Posterior vena cava (tissue), 2 donors: ENCODE results near the gene PRR5. TPM values are rescaled to one million over a fixed set of nuclear protein-coding genes. Genes with fewer than 3 reads are reported as not detected.
A peak's percentile ranks its signal among the peaks of the same experiment; 100 is the strongest.

Source experiments
- DNase-seq: peaks from one replicate; pipeline ENCODE4 v3.0.0-alpha.2; 2020; ENCODE audit warnings: low spot score
- intact Hi-C, 2 donors: fragments of 100-400 bp; cut with DNase I; formaldehyde crosslinking; loops; one replicate each; pipeline versions ENCODE4 v1.14.1 to v1.14.2; 2022 to 2023
- total RNA-seq, 2 donors: library from RNA; stranded (reverse); fragmentation: NEBNext Ultra II Directional; extraction: Animal tissue kit (Norgen Biotek cat#: 25700); gene quantifications; one replicate each; pipeline ENCODE4 v1.2.1, GENCODE V29; 2021
- donor health status: DM: yes; HTN: yes; CAD: no.
- donor health status: DM: yes; HTN: yes; CAD: no.

The PRR5 gene
- total RNA-seq, 2 donors from 2014 or later = 8.8 to 11.8 TPM

GRCh38 chr22:44686873-44687600, 15.0 kb upstream of the PRR5 start:
- intact Hi-C loops = no loop called here
- DNase-seq = no peak

GRCh38 chr22:44689173-44689572, 12.8 kb upstream of the PRR5 start:
- intact Hi-C loops = no loop called here
- DNase-seq = no peak

GRCh38 chr22:44689915-44690524, 12.0 kb upstream of the PRR5 start:
- no peak for DNase-seq
- intact Hi-C loops = no loop called here

GRCh38 chr22:44691796-44692661, 10.0 kb upstream of the PRR5 start:
- DNase-seq = no peak
- intact Hi-C loops = no loop called here

GRCh38 chr22:44692662-44693007, 9.4 kb upstream of the PRR5 start:
- intact Hi-C loops = no loop called here
- DNase-seq = no peak

GRCh38 chr22:44693145-44693544, 8.9 kb upstream of the PRR5 start:
- no peak for DNase-seq
- intact Hi-C loops = no loop called here

- no peak for DNase-seq
- intact Hi-C loops = no loop called here
These were observed 8.2 kb upstream of the PRR5 start for GRCh38 chr22:44693756-44694155.

GRCh38 chr22:44697423-44698141, 4.4 kb upstream of the PRR5 start:
- peak; percentile 93 for DNase-seq
- intact Hi-C loops = loop anchor here (2.0 to 5.0 kb wide), 2 partner anchors 37 to 40 kb away; no protein-coding TSS in a partner anchor

- intact Hi-C loops = loop anchor here in 1 of 2 donors (5.0 kb wide), 1 partner anchor 39 kb away; no protein-coding TSS in a partner anchor
These were observed 3.2 kb upstream of the PRR5 start for GRCh38 chr22:44698531-44699421.

GRCh38 chr22:44700456-44700855, 1.5 kb upstream of the PRR5 start:
- DNase-seq = no peak
- intact Hi-C loops = no loop called here

More at GRCh38 chr22:44698531-44699421, 3.2 kb upstream of the PRR5 start:
- DNase-seq = no peak

- intact Hi-C loops = no loop called here
- no peak for DNase-seq
These were observed 715 bp upstream of the PRR5 start for GRCh38 chr22:44701187-44701790.

GRCh38 chr22:44702479-44703198, 635 bp downstream of the PRR5 start:
- no peak for DNase-seq
- intact Hi-C loops = no loop called here

- no peak for DNase-seq
- intact Hi-C loops = no loop called here
These were observed 1.4 kb downstream of the PRR5 start for GRCh38 chr22:44703255-44703870.

- intact Hi-C loops = no loop called here
- DNase-seq = no peak
These were observed 2.4 kb downstream of the PRR5 start for GRCh38 chr22:44704159-44705021.

- no peak for DNase-seq
- intact Hi-C loops = no loop called here
These were observed 3.0 kb downstream of the PRR5 start for GRCh38 chr22:44705022-44705297.

- intact Hi-C loops = no loop called here
These were observed 4.5 kb downstream of the PRR5 start for GRCh38 chr22:44706488-44706887.

More at GRCh38 chr22:44706488-44706887, 4.5 kb downstream of the PRR5 start:
- DNase-seq = no peak
